ENCODE results near the gene BRD1.
A peak's percentile ranks its signal among the peaks of the same experiment; 100 is the strongest.

BRD1 gene

DNA sequence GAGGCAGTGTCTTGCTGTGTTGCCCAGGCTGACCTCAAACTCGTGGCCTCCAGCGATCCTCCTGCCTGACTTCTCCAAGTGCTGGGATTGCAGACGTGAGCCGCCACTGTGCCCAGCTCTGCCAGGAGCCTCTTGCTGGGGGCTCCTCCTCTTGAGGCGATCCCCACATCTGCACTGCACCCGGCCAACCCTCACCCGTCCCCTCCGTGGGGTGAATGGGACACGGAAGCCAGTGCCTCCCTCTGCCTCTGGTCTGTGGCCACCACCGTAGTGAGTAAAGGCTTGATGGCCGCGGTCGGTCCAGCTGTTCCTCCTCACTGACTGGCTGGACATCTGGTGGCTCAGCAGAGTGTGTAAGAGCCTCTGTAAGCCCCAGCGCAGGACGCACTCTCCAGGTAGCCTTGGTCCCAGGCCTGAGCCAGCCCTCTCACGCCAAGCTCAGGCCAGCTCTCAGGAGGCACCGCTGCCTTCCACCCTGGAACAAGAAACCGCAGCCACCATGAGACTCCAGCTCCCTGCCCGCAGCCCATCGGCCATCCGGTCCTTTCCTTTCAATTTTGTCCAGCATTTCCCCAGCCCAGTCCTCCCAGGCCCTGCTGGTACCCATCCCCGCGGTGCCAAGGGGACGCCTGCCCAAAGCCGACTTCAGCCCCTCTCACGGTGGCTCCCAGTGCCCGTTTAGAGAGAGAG, 100.3 kb downstream of the BRD1 start:
- DNase-seq (ENCODE audit: low read depth): no peak

DNA sequence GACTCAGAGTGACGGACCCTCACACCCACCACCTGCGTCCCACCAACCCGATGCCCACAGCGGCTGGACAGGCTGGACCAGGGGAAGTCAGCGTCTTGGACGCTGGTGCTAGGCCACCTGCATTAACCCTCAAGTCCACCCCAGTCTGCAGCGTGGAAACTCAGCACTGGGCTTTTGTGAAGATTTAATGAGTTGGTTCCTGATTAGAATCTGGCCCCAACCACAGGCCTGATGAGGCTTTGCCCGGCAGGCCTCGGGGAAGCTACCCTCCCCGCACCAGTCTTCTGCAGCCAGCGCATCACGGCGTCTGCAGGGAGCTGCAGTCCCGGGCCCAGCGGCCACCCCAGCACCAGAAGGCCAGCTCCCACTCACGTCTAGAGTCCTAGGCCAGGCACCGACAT, 101.0 kb downstream of the BRD1 start:
- DNase-seq (ENCODE audit: low read depth): no peak

GRCh38 chr22:49726022-49726681, 101.5 kb downstream of the BRD1 start:
- no peak for DNase-seq (ENCODE audit: low read depth)

GRCh38 chr22:49725516-49725915, 102.2 kb downstream of the BRD1 start:
- no peak for DNase-seq (ENCODE audit: low read depth)

DNA sequence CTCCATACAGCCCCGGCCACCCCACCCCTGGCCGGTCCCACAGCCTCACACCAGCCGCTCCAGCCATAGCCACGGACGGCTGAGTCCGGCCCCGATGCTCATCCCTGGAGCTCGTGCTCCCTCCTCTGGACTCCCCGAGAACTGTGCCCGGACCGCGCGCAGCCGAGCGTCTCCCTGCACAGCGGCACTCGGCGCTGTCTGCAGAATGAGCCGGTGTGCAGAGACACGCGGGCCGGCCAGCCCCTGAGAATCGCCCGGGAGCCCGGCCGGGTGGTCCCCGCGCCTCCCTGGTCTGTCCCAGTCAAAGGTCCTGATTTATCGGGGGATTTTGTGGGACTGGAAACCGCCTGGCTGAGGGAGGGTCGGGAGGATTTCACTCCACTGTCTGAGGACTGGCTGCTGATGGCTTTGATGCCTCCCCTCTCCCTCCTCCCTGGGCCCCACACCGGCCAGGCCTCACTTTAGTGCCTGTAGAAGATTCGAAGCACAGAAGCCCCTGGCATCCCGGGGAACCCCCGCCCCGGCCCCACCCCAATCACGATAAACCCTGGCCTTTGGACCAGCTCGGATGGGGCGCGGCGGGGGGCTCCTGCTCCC, 102.7 kb downstream of the BRD1 start:
- DNase-seq (ENCODE audit: low read depth): peak; percentile 75

- peak; percentile 27 for DNase-seq (ENCODE audit: low read depth)
These were observed 103.4 kb downstream of the BRD1 start for GRCh38 chr22:49724030-49724892.

- no peak for DNase-seq (ENCODE audit: low read depth)
These were observed 104.1 kb downstream of the BRD1 start for GRCh38 chr22:49723478-49724029.
